NCI-H1105 (cell line): Measurements from ENCODE around the gene FNDC1.
A peak's percentile ranks its signal among the peaks of the same experiment; 100 is the strongest.
"Not testable (repeated sequence)": the region's sequence is repeated elsewhere in the genome, so short reads cannot be mapped to it uniquely, and the experiment has no call there.

ENCODE experiments used
- DNase-seq: peaks from one replicate; lab custom pipeline; 2025; lab: John Stamatoyannopoulos, UW

Gene FNDC1

GRCh38 chr6:159169193-159169555 lies at the start of gene FNDC1:
Gene FNDC1 (plus strand): TSS chr6:159169400. CDS start chr6:159169597, 197 bp downstream.
- peak; percentile 76 for DNase-seq

DNA sequence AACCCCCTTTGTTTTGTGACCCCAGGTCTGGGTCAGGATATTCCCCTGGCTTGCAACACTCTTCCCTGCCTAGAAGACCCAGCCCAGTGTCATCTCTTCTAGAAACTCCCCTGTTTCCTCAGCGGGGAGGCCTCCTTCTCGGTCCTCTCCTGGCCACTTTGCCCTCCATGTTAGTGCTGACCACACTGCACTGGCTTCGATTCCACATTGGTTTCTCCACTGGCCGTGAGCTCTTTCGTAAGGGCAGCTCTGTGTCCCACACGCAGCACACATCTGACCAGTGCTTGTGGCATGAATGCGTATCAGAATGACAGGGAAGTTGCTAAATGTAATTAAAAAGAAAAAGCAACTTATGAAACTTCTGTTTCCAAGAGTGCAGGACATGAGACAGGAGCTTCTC lies 49.4 kb upstream of the FNDC1 start:
- DNase-seq, result no peak

DNA sequence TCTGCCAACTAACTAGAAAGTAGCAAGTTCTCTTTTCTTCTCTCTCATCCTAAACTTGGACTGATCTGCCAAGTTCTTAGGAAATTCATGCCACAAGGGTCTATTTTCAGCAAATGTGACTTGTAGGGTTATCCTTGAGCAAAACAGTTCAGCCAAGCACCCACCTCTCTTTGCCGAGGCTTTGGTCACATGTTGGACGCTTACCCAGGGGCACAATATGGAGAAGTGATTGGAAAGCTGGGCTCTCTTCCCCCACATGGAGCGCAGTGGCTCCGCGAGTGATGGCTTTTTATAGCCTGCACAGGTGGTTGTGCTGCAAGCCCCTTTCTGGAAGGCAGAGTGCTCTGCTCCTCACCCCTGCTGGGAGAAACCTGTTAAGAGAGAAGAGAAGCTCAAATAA lies 47.7 kb upstream of the FNDC1 start:
- DNase-seq, result no peak

GRCh38 chr6:159122453-159122852 lies 46.7 kb upstream of the FNDC1 start:
- DNase-seq, result no peak

GRCh38 chr6:159123831-159124230 lies 45.4 kb upstream of the FNDC1 start:
- not testable (repeated sequence) for DNase-seq

- DNase-seq, result no peak
Measured at GRCh38 chr6:159125014-159125609, 44.1 kb upstream of the FNDC1 start.

- DNase-seq, result no peak
Measured at GRCh38 chr6:159125951-159126352, 43.2 kb upstream of the FNDC1 start.

DNA sequence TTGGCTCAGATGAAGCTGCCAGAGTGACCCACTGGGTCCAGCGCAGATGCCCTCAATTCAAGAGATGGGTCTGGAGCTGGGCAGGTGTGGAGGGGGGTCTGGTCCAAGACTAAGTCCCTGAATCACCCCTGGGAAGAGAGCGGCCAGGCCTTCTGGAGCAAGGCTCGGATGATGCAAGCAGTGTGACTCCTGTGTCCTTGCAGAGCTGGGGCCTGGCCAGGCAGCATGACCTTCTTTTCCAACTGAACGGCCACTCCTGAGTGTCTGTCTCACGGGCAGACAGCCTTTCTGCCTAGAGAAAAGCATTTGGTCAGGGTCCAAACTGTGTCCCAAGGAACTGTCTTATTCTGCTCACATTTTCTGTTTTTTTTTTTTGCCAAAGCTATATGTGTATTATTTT lies 42.6 kb upstream of the FNDC1 start:
- no peak for DNase-seq

DNA sequence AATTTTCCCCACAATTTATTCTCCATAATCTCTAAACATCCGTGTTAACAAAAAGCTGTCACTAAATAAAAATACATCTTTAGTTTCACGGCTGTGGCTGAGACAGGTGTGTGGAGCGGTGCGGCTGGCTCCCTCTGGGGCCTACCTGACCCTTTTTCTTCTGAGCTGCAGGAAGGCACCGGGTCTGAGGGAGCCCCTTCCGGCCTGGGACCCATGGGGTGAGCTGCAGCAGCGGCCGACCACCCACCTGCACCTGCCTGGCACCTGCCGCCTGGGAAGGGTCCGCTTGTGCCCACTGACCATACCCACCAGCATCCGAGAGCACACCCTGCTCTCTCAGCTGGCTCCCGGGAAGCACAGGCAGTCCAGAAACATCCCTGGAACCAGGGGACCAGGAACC lies 41.5 kb upstream of the FNDC1 start:
- DNase-seq, result no peak

GRCh38 chr6:159128978-159129377 lies 40.2 kb upstream of the FNDC1 start:
- DNase-seq, result no peak

GRCh38 chr6:159130846-159131245 lies 38.4 kb upstream of the FNDC1 start:
- DNase-seq, result no peak

- no peak for DNase-seq
Measured at GRCh38 chr6:159131709-159132108, 37.5 kb upstream of the FNDC1 start.

DNA sequence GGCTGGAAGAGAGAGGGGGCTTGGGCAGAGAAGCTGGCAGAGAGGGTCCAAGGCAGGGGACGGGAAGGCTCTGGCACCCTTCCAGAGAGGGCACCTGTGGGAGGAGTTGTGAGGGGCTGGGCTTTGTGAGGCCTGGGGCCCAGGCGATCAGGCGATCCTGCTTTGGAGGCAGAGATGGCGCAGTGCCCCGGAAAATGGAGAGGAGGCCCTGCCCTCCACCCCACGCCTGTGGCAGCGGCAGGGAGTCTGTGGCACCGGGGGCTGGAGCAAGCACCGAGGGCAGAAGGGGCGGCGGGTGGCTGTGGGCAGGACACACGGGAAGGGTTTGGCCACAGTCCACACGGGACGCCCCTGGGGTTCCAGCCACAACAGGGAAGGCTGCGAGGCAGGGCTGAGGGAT lies 36.5 kb upstream of the FNDC1 start:
- DNase-seq, result no peak

DNA sequence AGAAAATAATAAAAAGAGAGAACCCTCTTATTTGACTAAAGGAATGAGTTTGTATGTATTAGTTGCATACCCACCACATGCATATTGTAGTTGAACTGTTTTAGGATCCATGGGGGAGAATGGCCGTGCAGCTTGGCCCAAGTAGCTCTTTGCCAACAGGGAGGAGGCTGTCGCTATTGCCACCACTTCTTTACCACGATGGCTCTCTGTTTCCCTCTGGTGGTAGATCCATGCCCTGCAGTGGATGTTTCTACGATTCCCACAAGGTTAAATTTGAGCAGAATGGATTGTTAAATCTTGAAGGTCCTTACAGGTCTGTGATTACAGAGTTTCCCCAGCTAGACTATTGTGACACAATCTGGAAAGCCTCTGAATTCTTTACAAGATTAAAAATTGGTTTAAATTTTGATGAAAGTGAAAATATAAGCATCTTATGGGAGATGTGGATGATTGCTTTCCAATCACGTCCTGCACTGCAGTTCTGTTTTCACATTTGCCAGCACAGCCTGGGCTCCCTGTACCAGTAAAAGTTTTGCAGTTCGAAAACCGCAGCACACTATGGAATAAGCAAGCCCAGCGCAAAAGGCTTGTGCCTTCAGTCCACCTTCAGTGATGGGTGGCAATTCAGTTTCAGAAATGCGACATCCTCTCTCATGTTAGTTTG lies 34.4 kb upstream of the FNDC1 start:
- DNase-seq, result peak; percentile 80

DNA sequence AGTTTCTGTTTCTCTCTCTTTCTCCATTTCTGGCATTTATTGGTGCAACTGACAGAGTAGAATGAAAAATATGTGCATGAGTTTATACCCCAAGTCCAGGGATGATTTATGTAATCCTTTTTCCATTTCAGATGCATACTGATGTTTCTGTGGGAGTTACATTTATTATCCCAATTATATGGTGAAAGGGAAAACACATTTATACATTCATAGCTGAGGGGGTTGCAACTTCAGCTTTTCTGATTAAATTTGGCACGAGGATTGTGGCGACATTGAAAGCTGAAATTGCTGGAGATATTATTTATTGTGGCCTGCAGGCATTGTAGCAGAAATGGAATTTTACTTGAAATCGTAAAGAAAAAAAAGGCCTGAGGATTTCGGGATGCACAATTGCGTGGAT lies 31.5 kb upstream of the FNDC1 start:
- DNase-seq, result no peak

DNA sequence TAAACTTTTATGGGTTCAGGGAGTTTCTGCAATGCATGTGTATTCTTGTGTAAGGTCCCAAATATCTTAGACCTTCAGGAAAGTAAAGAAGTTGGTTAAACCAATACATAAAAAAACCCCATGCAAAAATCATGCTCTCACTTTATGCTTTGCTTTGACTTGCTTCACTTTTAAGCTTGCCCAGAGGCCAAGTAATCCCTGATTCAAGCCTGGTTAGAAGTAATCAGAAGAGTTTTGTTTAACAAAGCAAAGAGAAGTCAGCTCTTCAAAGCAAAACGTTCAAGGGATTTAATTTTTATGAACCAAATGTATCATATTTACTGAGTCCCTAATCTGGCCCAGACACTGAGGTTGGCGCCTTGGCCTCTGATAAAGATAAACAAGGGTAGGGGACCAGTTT lies 26.7 kb upstream of the FNDC1 start:
- DNase-seq, result no peak

- no peak for DNase-seq
Measured at GRCh38 chr6:159148641-159149040, 20.6 kb upstream of the FNDC1 start.

GRCh38 chr6:159149641-159150040 lies 19.6 kb upstream of the FNDC1 start:
- no peak for DNase-seq

GRCh38 chr6:159151266-159151855 lies 17.8 kb upstream of the FNDC1 start:
- DNase-seq, result peak; percentile 22

GRCh38 chr6:159152041-159152440 lies 17.2 kb upstream of the FNDC1 start:
- no peak for DNase-seq

- DNase-seq, result no peak
Measured at GRCh38 chr6:159152782-159153181, 16.4 kb upstream of the FNDC1 start.

DNA sequence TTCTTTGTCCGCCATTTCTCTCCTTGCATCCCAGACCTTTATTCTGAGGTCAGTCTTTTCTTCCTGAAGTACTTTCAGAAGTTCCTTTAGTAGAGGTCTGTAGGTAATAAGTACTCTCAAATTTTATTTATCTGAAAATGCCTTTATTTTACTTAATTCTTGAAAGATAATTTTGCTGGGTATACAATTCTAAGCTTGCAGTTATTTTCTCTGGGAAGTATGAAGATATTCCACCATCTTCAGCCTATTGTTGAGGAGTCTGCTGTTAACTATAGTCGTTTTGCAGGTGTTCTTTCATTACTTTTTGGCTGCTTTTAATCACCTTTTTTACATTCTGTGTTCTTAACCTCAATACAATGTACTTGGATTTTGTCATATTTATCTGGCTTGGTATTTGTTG lies 13.5 kb upstream of the FNDC1 start:
- DNase-seq, result no peak

GRCh38 chr6:159156089-159156488 lies 13.1 kb upstream of the FNDC1 start:
- no peak for DNase-seq

GRCh38 chr6:159157431-159157830 lies 11.8 kb upstream of the FNDC1 start:
- no peak for DNase-seq
